ENCODE results near the gene DOK6. TPM values are rescaled to one million over a fixed set of nuclear protein-coding genes. Genes with fewer than 3 reads are reported as not detected.
"Not testable (repeated sequence)": the region's sequence is repeated elsewhere in the genome, so short reads cannot be mapped to it uniquely, and the experiment has no call there.

DOK6 gene
- total RNA-seq, 2 donors from 2014 or later, result 0.45 to 0.46 TPM

DNA sequence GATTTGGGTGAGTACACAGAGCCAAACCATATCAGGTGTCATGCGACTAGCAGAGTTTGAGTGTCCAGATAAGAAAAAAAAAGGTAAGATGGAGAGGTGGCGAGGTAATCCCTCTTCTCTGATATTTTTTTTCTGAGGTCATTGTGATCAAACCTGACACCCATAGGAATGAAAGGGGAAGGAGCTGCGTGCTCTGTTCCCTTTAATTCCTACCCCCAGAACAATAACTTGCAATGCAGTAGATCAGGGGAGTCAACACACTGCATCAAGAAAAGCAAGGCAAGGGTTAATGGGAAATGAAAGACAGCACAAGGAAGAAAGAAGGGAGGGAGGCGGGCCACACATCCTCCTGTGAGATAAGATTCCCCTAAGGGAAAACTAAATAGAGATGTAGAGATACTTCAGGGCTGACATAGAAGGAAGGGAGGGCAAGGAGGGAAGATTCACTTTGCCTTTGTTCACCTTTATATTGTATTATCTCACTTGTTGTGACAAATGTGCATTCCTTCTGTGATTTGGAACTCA, 414.2 kb downstream of the DOK6 start:
- DNase-seq, result no peak
- ATAC-seq, result no peak
- intact Hi-C loops (cut with DNase I, micrococcal nuclease), result no loop called here

DNA sequence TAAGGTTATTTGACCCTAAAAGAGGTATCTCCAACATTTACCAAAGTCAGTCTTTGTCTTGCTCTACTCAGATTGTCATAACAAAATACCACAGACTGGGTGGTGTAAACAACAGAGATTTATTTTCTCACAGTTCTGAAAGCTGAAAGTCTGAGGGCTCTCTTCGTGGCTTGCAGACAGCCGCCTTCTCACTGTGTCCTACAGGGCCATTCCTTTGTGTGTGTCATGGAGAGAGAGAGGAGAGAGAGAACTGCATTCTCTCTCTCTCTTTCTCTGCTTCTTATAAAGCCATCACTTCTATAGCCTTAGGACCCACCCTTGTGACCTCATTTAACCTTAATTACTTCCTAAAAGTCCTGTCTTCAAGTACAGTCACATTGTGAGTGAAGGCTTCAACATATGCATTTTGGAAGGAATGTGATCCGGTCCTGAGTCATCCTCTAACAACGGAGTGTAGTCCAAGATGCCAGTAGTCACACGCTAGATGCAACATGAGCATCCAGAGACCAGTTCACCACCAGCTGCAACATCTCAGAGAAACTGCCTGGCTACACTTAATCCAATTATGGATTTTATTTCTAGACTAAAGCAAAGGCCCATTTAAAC, 416.8 kb downstream of the DOK6 start:
- intact Hi-C loops (cut with DNase I, micrococcal nuclease), result no loop called here
- DNase-seq, result no peak
- no peak for ATAC-seq

DNA sequence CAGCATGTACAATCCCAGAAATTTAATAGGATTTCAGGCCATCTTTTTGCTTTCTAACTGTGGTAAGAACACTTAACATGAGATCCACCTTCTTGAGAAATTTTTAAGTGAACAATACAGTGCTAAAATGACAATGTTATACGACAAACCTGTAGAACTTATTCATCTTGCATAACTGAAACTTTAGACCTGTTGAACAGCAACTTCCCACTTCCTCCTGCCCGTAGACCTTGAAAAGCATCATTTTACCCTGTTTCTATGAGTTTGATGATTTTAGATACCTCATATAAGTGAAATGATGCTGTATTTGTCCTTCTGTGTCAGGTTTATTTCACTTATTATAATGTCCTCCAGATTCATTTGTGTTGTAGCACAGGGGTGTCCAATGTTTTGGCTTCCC, 418.8 kb downstream of the DOK6 start:
- ATAC-seq, result no peak
- intact Hi-C loops (cut with DNase I, micrococcal nuclease), result no loop called here

DNA sequence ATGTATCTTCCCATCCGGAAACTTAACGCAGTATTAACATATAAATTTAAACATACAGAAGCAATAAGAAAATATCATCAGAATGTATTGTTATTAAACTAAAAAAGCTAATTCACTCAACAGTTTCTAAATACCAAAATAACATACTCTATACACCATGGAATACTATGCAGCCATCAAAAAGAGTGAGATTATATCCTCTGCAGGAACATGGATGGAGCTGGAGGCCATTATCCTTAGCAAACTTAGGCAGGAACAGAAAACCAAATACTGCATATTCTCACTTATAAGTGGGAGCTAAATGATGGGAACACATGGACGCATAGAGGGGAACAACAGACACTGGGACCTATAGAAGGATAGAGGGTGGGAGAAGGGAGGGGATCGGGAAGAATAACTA, 419.9 kb downstream of the DOK6 start:
- DNase-seq, result no peak
- intact Hi-C loops (cut with DNase I, micrococcal nuclease), result no loop called here
- no peak for ATAC-seq

More for the DNA sequence above, 418.8 kb downstream of the DOK6 start:
- DNase-seq, result no peak

DNA sequence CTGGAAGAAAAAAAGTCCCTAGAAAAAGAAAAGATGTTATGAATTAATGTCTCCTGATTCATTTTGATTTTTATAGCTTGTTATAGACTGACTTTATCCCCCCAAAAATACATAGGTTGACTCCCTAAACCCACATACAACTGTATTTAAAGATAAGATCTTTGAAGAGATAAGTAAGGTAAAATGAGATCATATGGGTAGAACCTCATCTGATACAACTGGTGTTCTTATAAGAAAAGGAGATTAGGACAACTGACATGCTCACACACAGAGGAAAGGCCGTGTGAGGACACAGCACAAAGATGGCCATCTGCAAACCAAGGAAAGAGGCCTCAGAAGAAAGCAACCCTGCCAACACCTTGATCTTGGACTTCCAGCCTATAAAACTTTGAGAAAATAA, 429.5 kb downstream of the DOK6 start:
- DNase-seq (no peak), ATAC-seq (no peak)
- intact Hi-C loops (cut with DNase I, micrococcal nuclease), result no loop called here

DNA sequence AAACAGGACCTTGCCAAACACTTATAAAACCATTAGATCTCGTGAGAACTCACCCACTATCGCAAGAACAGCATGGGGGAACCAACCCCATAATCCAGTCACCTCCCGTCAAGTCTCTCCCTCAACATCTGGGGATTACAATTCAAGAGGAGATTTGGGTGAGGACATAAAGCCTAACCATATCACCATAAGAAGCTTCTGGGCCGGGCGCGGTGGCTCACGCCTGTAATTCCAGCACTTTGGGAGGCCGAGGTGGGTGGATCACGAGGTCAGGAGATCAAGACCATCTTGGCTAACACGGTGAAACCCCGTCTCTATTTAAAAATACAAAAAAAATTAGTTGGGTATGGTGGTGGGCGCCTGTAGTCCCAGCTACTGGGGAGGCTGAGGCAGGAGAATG, 434.3 kb downstream of the DOK6 start:
- ATAC-seq; intact Hi-C loops (cut with DNase I, micrococcal nuclease); DNase-seq: not testable (repeated sequence)

DNA sequence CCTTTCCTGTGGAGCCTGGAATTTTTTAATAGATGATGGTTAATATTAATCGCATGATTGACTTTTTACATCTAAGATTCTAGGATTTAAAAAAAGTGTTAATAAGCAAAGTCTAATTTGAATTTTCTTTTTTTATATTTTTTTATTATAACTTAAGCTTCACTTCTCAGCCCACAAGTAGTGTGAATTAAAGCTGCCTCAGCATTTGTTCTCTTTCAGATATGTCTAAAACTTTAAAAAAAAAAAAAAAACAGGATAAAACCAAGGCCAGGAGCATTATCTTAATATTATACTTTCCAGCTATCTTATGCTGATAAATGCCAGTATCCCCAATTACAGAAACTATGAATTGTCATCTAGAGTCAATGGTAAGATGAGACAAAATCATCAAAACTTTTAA, 437.3 kb downstream of the DOK6 start:
- no peak for DNase-seq
- ATAC-seq, result no peak
- intact Hi-C loops (cut with DNase I, micrococcal nuclease), result no loop called here

DNA sequence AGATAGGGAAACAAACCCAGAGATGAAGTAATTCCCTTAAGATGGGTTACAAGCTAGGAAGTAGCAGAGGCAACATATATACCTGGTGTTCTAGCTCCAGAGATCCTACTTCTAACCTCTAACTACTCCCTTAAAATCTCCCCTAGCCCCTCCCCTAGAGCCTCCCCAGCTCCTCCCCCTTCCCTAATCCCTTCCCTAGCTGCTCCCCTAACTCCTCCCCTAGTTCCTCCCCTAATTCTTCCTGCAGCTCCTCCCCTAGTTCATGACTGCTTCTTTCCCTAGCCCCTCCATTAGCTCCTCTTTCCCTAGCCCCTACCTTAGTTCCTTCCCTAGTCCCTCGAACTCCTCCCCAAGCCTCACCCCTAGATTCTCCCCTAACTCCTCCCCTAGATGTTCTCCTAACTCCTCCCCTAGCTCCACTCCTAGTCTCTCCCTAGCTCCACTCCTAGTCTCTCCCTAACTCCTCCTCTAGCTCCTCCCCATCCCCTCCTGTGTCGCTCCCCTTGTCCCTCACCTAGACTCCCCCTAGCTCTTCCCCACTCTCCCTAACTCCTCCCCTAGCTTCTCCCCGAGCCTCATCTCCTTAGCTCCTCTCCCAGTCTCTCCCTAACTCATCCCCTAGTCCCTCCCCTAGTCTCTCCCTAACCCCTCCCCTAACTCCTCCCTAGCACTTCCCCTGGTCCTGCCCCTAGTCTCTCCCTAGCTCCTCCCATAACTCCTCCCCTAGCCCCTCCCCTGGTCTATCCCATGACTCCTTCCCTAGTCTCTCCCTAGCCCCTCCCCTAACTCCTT, 438.1 kb downstream of the DOK6 start:
- intact Hi-C loops (cut with DNase I, micrococcal nuclease), result no loop called here
- ATAC-seq (peak; percentile 50), DNase-seq (no peak)

GRCh38 chr18:69839497-69839896, 438.8 kb downstream of the DOK6 start:
- ATAC-seq (no peak), DNase-seq (no peak)
- intact Hi-C loops (cut with DNase I, micrococcal nuclease), result no loop called here

DNA sequence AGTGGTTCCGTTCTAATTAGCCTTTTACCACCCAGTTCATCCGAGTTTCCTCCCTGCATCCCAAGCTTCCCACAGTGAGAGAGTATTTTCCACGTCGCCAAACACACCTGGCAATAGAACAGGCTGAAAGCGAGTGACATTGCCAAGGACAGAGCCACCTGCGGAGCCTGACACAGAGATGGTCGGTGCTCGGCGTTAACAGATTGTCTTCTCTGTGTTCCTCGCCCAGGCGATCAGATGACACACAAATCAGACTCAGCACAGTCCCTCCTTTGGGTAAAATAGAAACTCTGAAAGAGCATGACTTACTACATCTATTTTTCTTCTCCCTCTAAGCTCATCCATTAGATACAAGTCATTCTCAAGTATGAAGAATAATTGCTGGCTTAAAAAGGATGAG, 439.3 kb downstream of the DOK6 start:
- DNase-seq (no peak), ATAC-seq (no peak)
- intact Hi-C loops (cut with DNase I, micrococcal nuclease), result no loop called here

- intact Hi-C loops (cut with DNase I, micrococcal nuclease), result no loop called here
- DNase-seq (no peak), ATAC-seq (no peak)
Measured at GRCh38 chr18:69840445-69840844, 439.8 kb downstream of the DOK6 start.

DNA sequence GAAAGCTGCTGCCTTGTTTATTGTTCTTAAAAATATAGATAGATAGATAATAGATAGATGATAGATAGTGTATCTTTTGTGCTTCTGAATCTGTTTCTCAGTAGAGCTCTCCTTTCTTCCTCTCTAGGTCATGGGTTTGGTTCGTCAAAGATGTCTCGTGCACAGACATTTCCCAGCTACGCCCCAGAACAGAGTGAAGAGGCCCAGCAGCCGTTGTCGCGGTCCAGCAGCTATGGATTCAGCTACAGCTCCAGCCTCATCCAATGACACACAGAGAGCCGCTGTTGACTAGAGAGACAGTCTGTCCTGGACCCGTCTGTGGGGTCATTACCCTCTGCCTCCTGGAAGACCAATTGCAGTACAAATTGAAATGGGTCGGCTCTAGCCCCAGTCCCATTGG, 440.4 kb downstream of the DOK6 start:
- intact Hi-C loops (cut with DNase I, micrococcal nuclease), result no loop called here
- DNase-seq (no peak), ATAC-seq (no peak)

- intact Hi-C loops (cut with DNase I, micrococcal nuclease), result no loop called here
- ATAC-seq (no peak), DNase-seq (no peak)
Measured at GRCh38 chr18:69843015-69843414, 442.3 kb downstream of the DOK6 start.

DNA sequence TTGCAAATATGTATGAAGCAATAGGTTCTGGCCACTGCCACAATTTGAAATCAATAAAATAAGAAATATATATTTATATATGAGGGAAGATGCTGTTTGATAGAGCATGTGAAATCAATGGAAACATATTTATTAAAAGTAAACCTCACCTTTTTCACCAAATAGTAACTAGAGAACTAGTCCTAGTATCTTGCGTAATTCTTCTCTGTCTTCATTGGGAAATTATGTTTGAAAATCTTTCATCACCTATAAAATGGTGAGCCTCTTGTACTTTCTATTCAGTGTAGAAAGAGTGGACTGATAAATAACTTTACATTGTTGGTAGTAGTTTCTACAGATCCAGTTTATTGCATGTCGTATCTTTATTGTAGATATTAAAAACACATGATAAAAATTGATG, 444.0 kb downstream of the DOK6 start:
- ATAC-seq (no peak), DNase-seq (no peak)
- intact Hi-C loops (cut with DNase I, micrococcal nuclease), result no loop called here

GRCh38 chr18:69845593-69846506, 445.2 kb downstream of the DOK6 start:
- peak; percentile 15 to 31 for DNase-seq
- peak; percentile 75 for ATAC-seq

DNA sequence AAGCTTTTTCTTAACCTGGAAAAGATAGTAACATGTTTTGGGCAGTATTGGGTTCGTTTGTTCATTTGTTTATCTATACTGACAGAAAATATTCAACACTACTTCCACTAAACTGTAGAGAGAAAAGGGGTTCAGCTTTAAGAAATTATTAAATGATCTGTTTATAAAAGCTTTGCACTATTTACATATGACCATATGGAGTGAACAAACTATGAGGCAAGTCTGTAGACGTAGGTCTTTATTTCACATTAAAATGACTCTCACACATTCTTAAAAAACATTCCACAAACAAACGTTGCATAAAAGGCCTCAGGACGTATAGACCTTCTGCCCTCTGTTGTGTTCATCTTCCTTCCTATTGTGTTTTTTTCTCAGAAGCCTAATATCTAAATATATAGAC, 452.4 kb downstream of the DOK6 start:
- DNase-seq (no peak), ATAC-seq (no peak)
- intact Hi-C loops (cut with DNase I, micrococcal nuclease), result no loop called here

More at GRCh38 chr18:69845593-69846506, 445.2 kb downstream of the DOK6 start:
- intact Hi-C loops (cut with DNase I, micrococcal nuclease), result no loop called here

DNA sequence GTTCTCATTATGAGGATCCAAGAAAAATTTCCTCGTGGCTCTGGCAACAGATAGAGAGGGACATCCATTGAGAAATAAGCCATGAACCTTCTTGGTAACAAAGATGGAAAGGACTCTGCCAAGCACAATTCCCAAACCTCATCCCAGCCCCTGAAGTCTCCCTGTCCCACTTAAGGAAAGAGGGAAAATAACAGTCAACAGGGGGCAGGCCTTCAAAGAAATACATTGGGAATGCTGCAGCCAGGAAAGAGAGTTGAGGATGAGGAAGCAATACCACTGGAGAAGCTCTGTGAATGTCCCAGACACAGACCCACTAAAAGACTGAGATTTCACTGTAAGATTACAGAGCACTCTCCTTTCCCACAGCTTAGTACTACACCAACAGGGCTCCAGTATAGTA, 453.8 kb downstream of the DOK6 start:
- intact Hi-C loops (cut with DNase I, micrococcal nuclease), result no loop called here
- no peak for ATAC-seq

GRCh38 chr18:69858897-69859296, 458.2 kb downstream of the DOK6 start:
- ATAC-seq (peak; percentile 54), DNase-seq (no peak)
- intact Hi-C loops (cut with DNase I, micrococcal nuclease), result no loop called here

More for the DNA sequence above, 453.8 kb downstream of the DOK6 start:
- DNase-seq, result no peak

GRCh38 chr18:69864802-69865201, 464.1 kb downstream of the DOK6 start:
- intact Hi-C loops (cut with DNase I, micrococcal nuclease), result not testable (repeated sequence)

More at GRCh38 chr18:69864802-69865201, 464.1 kb downstream of the DOK6 start:
- not testable (repeated sequence) for DNase-seq, ATAC-seq
